HCT116 (cell line): ENCODE results near the gene C20orf204. TPM values are rescaled to one million over a fixed set of nuclear protein-coding genes. Genes with fewer than 3 reads are reported as not detected.

Experiments
- ATAC-seq: fragments of 200-7000 bp; cut with Tn5 transposase; 2 replicates; pipeline ENCODE4 v1.9.1; 2020; ENCODE audit warnings: mild to moderate bottlenecking, moderate library complexity
- BruUV-seq: library from RNA; stranded (reverse); fragments of 400-500 nt; replicated peaks from 2 replicates; lab custom pipeline; 2021; lab: Mats Ljungman, UMichigan
- CTCF ChIA-PET: fragments of 300-600 bp; sonication (Branson Sonifier 250); formaldehyde crosslinking; loops from one replicate; lab custom pipeline; 2021; ENCODE audit warnings: antibody characterized with exemption; lab: Charles Lee
- POLR2A ChIA-PET: fragments of 300-600, 350-600 bp; sonication (Branson Sonifier 250); formaldehyde crosslinking; loops from one replicate; lab custom pipeline; 2021; ENCODE audit warnings: antibody characterized with exemption; lab: Charles Lee
- RAD21 ChIA-PET, 2 experiments: fragments of 300-600 bp; sonication (Branson Sonifier 250); formaldehyde crosslinking; loops; one replicate each; lab custom pipeline; 2023; ENCODE audit warnings: low total read pairs in 2 of 2; ENCODE audit not compliant: uncharacterized antibody in 2 of 2, unreplicated experiment in 2 of 2, low non-redundant PET in 1 of 2; lab: Charles Lee
- DNase-seq: peaks from one replicate; pipeline ENCODE4 v3.0.0-alpha.2; 2010; ENCODE audit warnings: low read depth, low spot score
- H2AFZ ChIP-seq: fragments of 200-600 bp; shearing (Covaris generic), sonication (generic); 2 replicates; pipeline ENCODE4 v1.6.1; 2017; ENCODE audit warnings: low read depth, mixed run types, mixed read lengths, antibody characterized with exemption, low read length; ENCODE audit not compliant: poor library complexity, severe bottlenecking
- H3K27ac ChIP-seq: 2 replicates; pipeline ENCODE4 v1.5.1; 2012; ENCODE audit warnings: low read depth, low read length
- H3K27me3 ChIP-seq: fragments of 200-600 bp; sonication (generic); 2 replicates; pipeline ENCODE4 v1.6.1; 2016; ENCODE audit warnings: mixed run types, low read length, mixed read lengths; ENCODE audit not compliant: insufficient read depth
- H3K36me3 ChIP-seq, 2 experiments: fragments of 200-500 bp in 1 of 2; fragments of 200-600 bp in 1 of 2; sonication (Bioruptor generic) in 1 of 2; sonication (generic) in 1 of 2; 2 replicates each; pipeline versions ENCODE4 v1.5.1 to v1.6.1; 2014 to 2016; ENCODE audit warnings: low read length in 2 of 2, inconsistent platforms in 1 of 2, mixed read lengths in 1 of 2, mixed run types in 1 of 2; ENCODE audit not compliant: insufficient read depth in 2 of 2, control insufficient read depth in 1 of 2
- H3K4me1 ChIP-seq, 2 experiments: fragments of 200-600 bp in 1 of 2; sonication (generic) in 1 of 2; 2 replicates each; pipeline versions ENCODE4 v1.5.1 to v1.6.1; 2012 to 2017; ENCODE audit warnings: low read length in 2 of 2, inconsistent platforms in 1 of 2, mild to moderate bottlenecking in 1 of 2, mixed read lengths in 1 of 2, mixed run types in 1 of 2, moderate library complexity in 1 of 2; ENCODE audit not compliant: insufficient read depth in 2 of 2, control insufficient read depth in 1 of 2
- H3K4me2 ChIP-seq: fragments of 200-600 bp; sonication (generic); 2 replicates; pipeline ENCODE4 v1.6.1; 2017; ENCODE audit warnings: mixed run types, low read length, mixed read lengths
- H3K4me3 ChIP-seq, 2 experiments: fragments of 200-600 bp in 1 of 2; sonication (generic) in 1 of 2; replicated peaks in 1 of 2; 2 replicates each; pipeline ENCODE4 v1.5.1; 2011 to 2016; ENCODE audit warnings: low read length in 2 of 2, control low read depth in 1 of 2, low read depth in 1 of 2, mild to moderate bottlenecking in 1 of 2, mixed read lengths in 1 of 2, mixed run types in 1 of 2
- H3K79me2 ChIP-seq: fragments of 200-600 bp; sonication (generic); 2 replicates; pipeline ENCODE4 v1.6.1; 2017; ENCODE audit warnings: mild to moderate bottlenecking, mixed run types, low read length, moderate library complexity, mixed read lengths; ENCODE audit not compliant: insufficient read depth
- H3K9ac ChIP-seq: fragments of 200-600 bp; sonication (generic); 2 replicates; pipeline ENCODE4 v1.6.1; 2016; ENCODE audit warnings: low read length, mixed read lengths
- H3K9me2 ChIP-seq: fragments of 200-600 bp; sonication (generic), shearing (Covaris generic); 2 replicates; pipeline ENCODE4 v1.6.1; 2017; ENCODE audit warnings: mixed run types, mild to moderate bottlenecking, moderate library complexity; ENCODE audit not compliant: insufficient read depth
- H3K9me3 ChIP-seq, 2 experiments: fragments of 200-500 bp in 1 of 2; fragments of 200-600 bp in 1 of 2; sonication (Bioruptor generic) in 1 of 2; sonication (generic) in 1 of 2; 2 replicates each; pipeline ENCODE4 v1.6.1; 2014 to 2017; ENCODE audit warnings: low read length in 2 of 2, mixed read lengths in 2 of 2, inconsistent platforms in 1 of 2, low read depth in 1 of 2, mild to moderate bottlenecking in 1 of 2, mixed run types in 1 of 2, moderate library complexity in 1 of 2; ENCODE audit not compliant: control insufficient read depth in 1 of 2, insufficient read depth in 1 of 2
- H4K20me1 ChIP-seq: fragments of 200-600 bp; sonication (generic), shearing (Covaris generic); 2 replicates; pipeline ENCODE4 v1.6.1; 2017; ENCODE audit warnings: mixed run types, mild to moderate bottlenecking, moderate library complexity; ENCODE audit not compliant: insufficient read depth
- CEBPB ChIP-seq: IDR thresholded peaks from 2 replicates; pipeline ENCODE4 v1.6.1; 2012; ENCODE audit warnings: low read depth
- EGR1 ChIP-seq: IDR thresholded peaks from 2 replicates; pipeline ENCODE4 v1.6.1; 2012; ENCODE audit warnings: low read depth
- EZH2 ChIP-seq: fragments of 200-600 bp; sonication (generic); IDR thresholded peaks from 2 replicates; pipeline ENCODE4 v1.6.1; 2017; ENCODE audit warnings: antibody characterized with exemption, mixed run types
- EZH2phosphoT487 ChIP-seq: fragments of 200-600 bp; IDR thresholded peaks from 2 replicates; pipeline ENCODE4 v1.6.1; 2018; ENCODE audit warnings: antibody characterized with exemption, borderline replicate concordance
- FOSL1 ChIP-seq: IDR thresholded peaks from 2 replicates; pipeline ENCODE4 v1.6.1; 2012; ENCODE audit warnings: low read depth
- JUND ChIP-seq: IDR thresholded peaks from 2 replicates; pipeline ENCODE4 v1.6.1; 2012
- POLR2A ChIP-seq: IDR thresholded peaks from 2 replicates; pipeline ENCODE4 v1.7.0; 2011; ENCODE audit warnings: borderline replicate concordance; ENCODE audit not compliant: insufficient read depth, insufficient read length; ENCODE audit errors: extremely low read depth
- POLR2AphosphoS5 ChIP-seq: IDR thresholded peaks from 2 replicates; pipeline ENCODE4 v1.6.1; 2011; ENCODE audit warnings: mild to moderate bottlenecking, low read depth, low read length, moderate library complexity
- SIN3A ChIP-seq: IDR thresholded peaks from 2 replicates; pipeline ENCODE4 v1.6.1; 2012; ENCODE audit warnings: low read depth
- SRF ChIP-seq: IDR thresholded peaks from 2 replicates; pipeline ENCODE4 v1.6.1; 2012; ENCODE audit warnings: low read depth
- TCF7L2 ChIP-seq: IDR thresholded peaks from 2 replicates; pipeline ENCODE4 v1.7.0; 2011; ENCODE audit warnings: borderline replicate concordance, inconsistent platforms; ENCODE audit not compliant: insufficient read depth, insufficient read length; ENCODE audit errors: extremely low read depth
- YY1 ChIP-seq: IDR thresholded peaks from 2 replicates; pipeline ENCODE4 v1.6.1; 2011; ENCODE audit warnings: low read length, low read depth, moderate library complexity, mild to moderate bottlenecking; ENCODE audit not compliant: insufficient replicate concordance; ENCODE audit errors: extremely low read depth
- ZFX ChIP-seq: fragments of 450-650 bp; IDR thresholded peaks from 2 replicates; pipeline ENCODE4 v1.6.1; 2017
- ZNF274 ChIP-seq: fragments of 200-500 bp; sonication (Bioruptor generic); IDR thresholded peaks from 2 replicates; pipeline ENCODE4 v1.6.1; 2014; ENCODE audit warnings: mild to moderate bottlenecking, low read depth, low read length, inconsistent platforms
- intact Hi-C: fragments of 100-400 bp; cut with micrococcal nuclease; formaldehyde crosslinking; loops from 2 replicates; pipeline ENCODE4 v1.10.0; 2022
- total RNA-seq: library from RNA; stranded (reverse); gene quantifications from one replicate; pipeline ENCODE4 v1.2.1, GENCODE V29; 2021; ENCODE audit not compliant: unreplicated experiment
- TF ChIP-seq, protein P1 (sequence below): IDR thresholded peaks from 2 replicates; pipeline ENCODE4 v1.6.1; 2011; ENCODE audit warnings: mild to moderate bottlenecking, low read length, moderate library complexity; ENCODE audit not compliant: insufficient replicate concordance; ENCODE audit errors: extremely low read depth
- TF ChIP-seq, protein P2 (sequence below): IDR thresholded peaks from 2 replicates; pipeline ENCODE4 v1.6.1; 2012
- TF ChIP-seq, protein P3 (sequence below), 3 experiments: fragments of 200-600 bp in 1 of 3; sonication (generic) in 1 of 3; IDR thresholded peaks in 2 of 3; conservative IDR thresholded peaks in 1 of 3; 2 replicates each; pipeline ENCODE4 v1.5.1; 2012 to 2017; ENCODE audit warnings: low read depth in 2 of 3, low read length in 2 of 3, antibody characterized with exemption in 1 of 3, borderline replicate concordance in 1 of 3, control low read depth in 1 of 3, mild to moderate bottlenecking in 1 of 3, mixed read lengths in 1 of 3, mixed run types in 1 of 3, moderate library complexity in 1 of 3; ENCODE audit not compliant: insufficient read depth in 1 of 3

Gene C20orf204
- total RNA-seq, 1 experiment from 2014 or later, result 2.5 TPM

DNA sequence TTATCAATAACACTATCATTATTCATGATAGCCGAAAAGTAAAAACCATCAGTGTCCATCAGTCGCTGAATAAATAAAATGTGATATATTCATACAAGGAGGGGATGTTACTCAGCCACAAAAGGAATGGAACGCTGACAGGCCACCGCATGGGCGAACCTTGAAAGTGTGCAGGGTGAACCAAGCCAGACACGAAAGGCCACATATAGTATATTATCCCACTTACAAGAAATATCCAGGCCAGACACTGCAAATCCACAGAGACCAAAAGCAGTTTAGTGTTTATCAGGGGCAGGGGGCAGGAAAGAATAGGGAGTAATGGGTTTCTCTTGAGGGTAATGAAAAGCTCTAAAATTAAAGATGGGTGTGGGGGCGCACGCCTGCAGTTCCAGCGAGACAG lies 7.8 kb downstream of the C20orf204 start:
- Histone ChIP-seq H2AFZ (no peak overlapping the region), H3K27me3 (no peaks in the 10 kb centered on the region), H3K4me2 (no peak overlapping the region), H3K9ac (no peak overlapping the region)
- BruUV-seq, result no TSS peak
- intact Hi-C loops, result no loop called here
- no peak for ATAC-seq
- TF ChIP-seq FOSL1, result no peak
- no peak for TF ChIP-seq SRF
- TF ChIP-seq EZH2, result no peak
- TF ChIP-seq ZNF274, result no peak
- TF ChIP-seq ZFX, result no peak
- TF ChIP-seq YY1, result no peak
- TF ChIP-seq, protein P1, sequence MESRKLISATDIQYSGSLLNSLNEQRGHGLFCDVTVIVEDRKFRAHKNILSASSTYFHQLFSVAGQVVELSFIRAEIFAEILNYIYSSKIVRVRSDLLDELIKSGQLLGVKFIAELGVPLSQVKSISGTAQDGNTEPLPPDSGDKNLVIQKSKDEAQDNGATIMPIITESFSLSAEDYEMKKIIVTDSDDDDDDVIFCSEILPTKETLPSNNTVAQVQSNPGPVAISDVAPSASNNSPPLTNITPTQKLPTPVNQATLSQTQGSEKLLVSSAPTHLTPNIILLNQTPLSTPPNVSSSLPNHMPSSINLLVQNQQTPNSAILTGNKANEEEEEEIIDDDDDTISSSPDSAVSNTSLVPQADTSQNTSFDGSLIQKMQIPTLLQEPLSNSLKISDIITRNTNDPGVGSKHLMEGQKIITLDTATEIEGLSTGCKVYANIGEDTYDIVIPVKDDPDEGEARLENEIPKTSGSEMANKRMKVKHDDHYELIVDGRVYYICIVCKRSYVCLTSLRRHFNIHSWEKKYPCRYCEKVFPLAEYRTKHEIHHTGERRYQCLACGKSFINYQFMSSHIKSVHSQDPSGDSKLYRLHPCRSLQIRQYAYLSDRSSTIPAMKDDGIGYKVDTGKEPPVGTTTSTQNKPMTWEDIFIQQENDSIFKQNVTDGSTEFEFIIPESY, result no peak
- no peak for TF ChIP-seq TCF7L2
- no peak for TF ChIP-seq JUND
- TF ChIP-seq, protein P2, sequence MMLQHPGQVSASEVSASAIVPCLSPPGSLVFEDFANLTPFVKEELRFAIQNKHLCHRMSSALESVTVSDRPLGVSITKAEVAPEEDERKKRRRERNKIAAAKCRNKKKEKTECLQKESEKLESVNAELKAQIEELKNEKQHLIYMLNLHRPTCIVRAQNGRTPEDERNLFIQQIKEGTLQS, result no peak
- TF ChIP-seq, protein P3, sequence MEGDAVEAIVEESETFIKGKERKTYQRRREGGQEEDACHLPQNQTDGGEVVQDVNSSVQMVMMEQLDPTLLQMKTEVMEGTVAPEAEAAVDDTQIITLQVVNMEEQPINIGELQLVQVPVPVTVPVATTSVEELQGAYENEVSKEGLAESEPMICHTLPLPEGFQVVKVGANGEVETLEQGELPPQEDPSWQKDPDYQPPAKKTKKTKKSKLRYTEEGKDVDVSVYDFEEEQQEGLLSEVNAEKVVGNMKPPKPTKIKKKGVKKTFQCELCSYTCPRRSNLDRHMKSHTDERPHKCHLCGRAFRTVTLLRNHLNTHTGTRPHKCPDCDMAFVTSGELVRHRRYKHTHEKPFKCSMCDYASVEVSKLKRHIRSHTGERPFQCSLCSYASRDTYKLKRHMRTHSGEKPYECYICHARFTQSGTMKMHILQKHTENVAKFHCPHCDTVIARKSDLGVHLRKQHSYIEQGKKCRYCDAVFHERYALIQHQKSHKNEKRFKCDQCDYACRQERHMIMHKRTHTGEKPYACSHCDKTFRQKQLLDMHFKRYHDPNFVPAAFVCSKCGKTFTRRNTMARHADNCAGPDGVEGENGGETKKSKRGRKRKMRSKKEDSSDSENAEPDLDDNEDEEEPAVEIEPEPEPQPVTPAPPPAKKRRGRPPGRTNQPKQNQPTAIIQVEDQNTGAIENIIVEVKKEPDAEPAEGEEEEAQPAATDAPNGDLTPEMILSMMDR (IDR thresholded peaks at IDR 0.05 in 2 of 3, conservative IDR thresholded peaks at IDR 0.05 in 1 of 3; ENCODE audit: borderline replicate concordance in 1 of 3, insufficient read depth in 1 of 3, low read depth in 2 of 3, low read length in 2 of 3), result no peak
- TF ChIP-seq CEBPB, result no peak
- TF ChIP-seq POLR2AphosphoS5, result no peak
- no peak for TF ChIP-seq SIN3A
- TF ChIP-seq POLR2A, result no peak
- TF ChIP-seq EGR1, result no peak
- no peak for TF ChIP-seq EZH2phosphoT487
- TF ChIP-seq, all 23 proteins: peak for 0
- no peak for DNase-seq
- H3K27ac ChIP-seq, result no peak overlapping the region
- RAD21 ChIA-PET, result no interaction called here
- peaks cover 23 to 31% of the 10 kb centered on the region in 2 experiments for H3K4me1 ChIP-seq
- no peaks in the 10 kb centered on the region for H4K20me1 ChIP-seq
- CTCF ChIA-PET, result no interaction called here
- no peaks in the 10 kb centered on the region for H3K9me3 ChIP-seq
- no peak overlapping the region for H3K4me3 ChIP-seq
- H3K79me2 ChIP-seq, result no peaks in the 10 kb centered on the region
- no peaks in the 10 kb centered on the region for H3K36me3 ChIP-seq
- POLR2A ChIA-PET, result no interaction called here
- H3K9me2 ChIP-seq, result no peaks in the 10 kb centered on the region
